Stimulated activated CD4-positive, alpha-beta T cell treated with anti-CD3 and anti-CD28 coated beads, Interleukin-4, amount 100 ng/mL, for 24 hours (primary cell): Measurements from ENCODE around the gene ARGFX.

Experiments used
- DNase-seq: peaks from one replicate; pipeline ENCODE4 v3.0.0-alpha.2; 2020

The ARGFX gene

DNA sequence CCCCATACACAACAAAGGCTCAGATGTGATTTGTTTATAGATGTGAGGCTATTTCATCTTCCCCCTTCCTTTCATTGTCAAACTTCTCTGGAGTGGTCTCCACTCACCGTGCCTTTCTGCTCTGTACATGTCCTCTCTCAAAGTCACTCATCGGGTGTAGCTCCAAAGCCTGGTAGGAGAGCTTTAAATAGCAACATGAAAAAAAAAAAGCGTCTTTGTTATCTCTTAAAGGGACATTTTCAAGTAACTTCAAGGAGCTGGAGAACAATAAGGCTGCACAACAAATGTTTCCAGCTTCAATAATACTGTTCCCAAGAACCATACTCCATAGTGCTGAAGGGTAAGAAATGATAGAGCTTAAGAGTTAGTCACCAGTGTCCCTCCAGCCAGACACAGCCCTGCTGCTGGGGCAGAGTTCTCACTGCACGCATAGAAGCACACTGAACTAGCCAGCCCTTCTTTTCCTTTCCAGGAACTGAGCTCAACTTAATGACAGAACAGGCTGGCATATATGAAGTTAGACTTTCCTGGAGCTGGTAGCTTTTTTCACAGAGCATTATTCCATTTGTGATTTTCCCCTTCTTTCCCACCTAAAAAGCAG is 33.6 kb downstream of the ARGFX start:
- DNase-seq = no peak

DNA sequence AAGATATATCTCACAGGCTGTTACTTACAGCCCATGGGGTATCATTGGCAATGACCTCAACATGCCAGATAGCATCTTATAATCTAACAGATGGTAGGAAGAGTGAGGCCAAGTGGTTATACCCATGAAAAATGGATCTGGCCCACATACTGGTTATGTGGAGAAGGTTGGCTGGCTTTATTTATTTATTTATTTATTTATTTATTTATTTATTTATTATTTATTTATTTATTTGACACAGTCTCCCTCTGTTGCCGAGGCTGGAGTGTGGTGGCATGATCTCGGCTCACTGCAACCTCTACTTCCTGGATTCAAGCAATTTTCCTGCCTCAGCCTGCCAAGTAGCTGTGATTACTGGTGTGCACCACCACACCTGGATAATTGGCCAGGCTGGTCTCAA is 37.0 kb downstream of the ARGFX start:
- no peak for DNase-seq

DNA sequence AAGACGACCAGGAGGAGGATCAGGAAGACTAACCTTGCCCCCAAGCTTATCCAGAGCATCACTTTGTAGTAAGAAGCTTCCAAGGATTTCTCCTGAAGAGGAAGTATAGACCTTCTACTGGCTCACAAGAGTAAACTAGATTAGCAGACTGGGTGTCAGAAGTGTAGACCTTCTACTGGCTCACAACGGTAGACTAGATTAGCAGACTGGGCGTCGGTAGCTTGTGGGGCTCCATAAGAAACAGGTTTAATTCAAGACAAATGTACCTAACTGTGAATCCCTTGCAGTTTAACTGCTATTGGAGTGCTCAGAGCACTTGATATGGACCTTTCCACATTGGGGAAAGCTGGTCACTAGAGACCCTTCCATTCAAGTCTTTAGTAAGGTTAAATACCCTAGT is 38.4 kb downstream of the ARGFX start:
- DNase-seq = no peak
